Large intestine (tissue), 3 donors: ENCODE results near the gene TGFA. TPM values are rescaled to one million over a fixed set of nuclear protein-coding genes. Genes with fewer than 3 reads are reported as not detected.
"Not testable (repeated sequence)": the region's sequence is repeated elsewhere in the genome, so short reads cannot be mapped to it uniquely, and the experiment has no call there.

Source experiments
- DNase-seq, 2 donors: peaks; one replicate each; pipeline versions ENCODE4 v3.0.0 to v3.0.0-alpha.2; 2013
- H3K27ac ChIP-seq: one replicate; pipeline ENCODE4 v1.5.1; 2013; ENCODE audit warnings: low read length
- H3K27me3 ChIP-seq: 2 replicates; pipeline ENCODE4 v1.6.1; 2013; ENCODE audit warnings: low read length; ENCODE audit not compliant: control insufficient read depth, insufficient read depth
- H3K36me3 ChIP-seq: 2 replicates; pipeline ENCODE4 v1.6.1; 2013; ENCODE audit warnings: low read length; ENCODE audit not compliant: control insufficient read depth, insufficient read depth
- H3K4me1 ChIP-seq: one replicate; pipeline ENCODE4 v1.6.1; 2013; ENCODE audit warnings: low read length; ENCODE audit not compliant: control insufficient read depth, insufficient read depth
- H3K4me3 ChIP-seq: one replicate; pipeline ENCODE4 v1.5.1; 2013; ENCODE audit warnings: low read length
- H3K9me3 ChIP-seq: one replicate; pipeline ENCODE4 v1.6.1; 2013; ENCODE audit warnings: mild to moderate bottlenecking, low read depth, low read length, moderate library complexity; ENCODE audit not compliant: control insufficient read depth
- WGBS: methylation state at CpG from one replicate; pipeline ENCODE4 v1.1.5; 2013; ENCODE audit warnings: low lambda C conversion rate; ENCODE audit not compliant: insufficient coverage; 5-methylcytosine and 5-hydroxymethylcytosine counted together
- polyA plus RNA-seq: library from polyadenylated mRNA; unstranded; fragments of 120-200 nt; gene quantifications from one replicate; pipeline ENCODE4 v1.2.1, GENCODE V29; 2013

TGFA gene
- polyA plus RNA-seq, 1 donor = 8.4 TPM

GRCh38 chr2:70468878-70469277 is 84.7 kb downstream of the TGFA start:
- no peak for DNase-seq
- WGBS = no CpG with 5 or more reads among the region's 1 CpG
- H3K4me3 ChIP-seq = no peak overlapping the region
- no peak overlapping the region for H3K27ac ChIP-seq
- H3K9me3 ChIP-seq = no peaks in the 10 kb centered on the region
- no peaks in the 10 kb centered on the region for H3K4me1 ChIP-seq
- no peaks in the 10 kb centered on the region for H3K36me3 ChIP-seq
- H3K27me3 ChIP-seq = no peaks in the 10 kb centered on the region

GRCh38 chr2:70467831-70468779 is 85.5 kb downstream of the TGFA start:
- DNase-seq = no peak
- H3K27ac ChIP-seq = no peak overlapping the region
- 57% methylated on average over 3 of the region's 10 CpGs for WGBS
- H3K4me3 ChIP-seq = no peak overlapping the region
- no peaks in the 10 kb centered on the region for H3K36me3 ChIP-seq
- no peaks in the 10 kb centered on the region for H3K9me3 ChIP-seq
- no peaks in the 10 kb centered on the region for H3K27me3 ChIP-seq
- no peaks in the 10 kb centered on the region for H3K4me1 ChIP-seq

- Histone ChIP-seq H3K36me3 (peaks cover 3% of the 10 kb centered on the region), H3K27me3 (no peaks in the 10 kb centered on the region), H3K4me3 (no peak overlapping the region), H3K27ac (no peak overlapping the region), H3K9me3 (no peaks in the 10 kb centered on the region), H3K4me1 (no peaks in the 10 kb centered on the region)
- DNase-seq = no peak
- 100% methylated on average over 1 of the region's 3 CpGs for WGBS
Observed at GRCh38 chr2:70467237-70467636, 86.4 kb downstream of the TGFA start.

- DNase-seq, H3K27me3 ChIP-seq, H3K4me3 ChIP-seq, H3K9me3 ChIP-seq, H3K27ac ChIP-seq, H3K36me3 ChIP-seq, H3K4me1 ChIP-seq: not testable (repeated sequence)
- 100% methylated on average over 1 of the region's 4 CpGs for WGBS
Observed at GRCh38 chr2:70466647-70467046, 87.0 kb downstream of the TGFA start.

GRCh38 chr2:70463997-70464396 is 89.6 kb downstream of the TGFA start:
- no CpG with 5 or more reads among the region's 4 CpGs for WGBS
- H3K27ac ChIP-seq = no peak overlapping the region
- no peaks in the 10 kb centered on the region for H3K9me3 ChIP-seq
- H3K36me3 ChIP-seq = peaks cover 5% of the 10 kb centered on the region
- no peak overlapping the region for H3K4me3 ChIP-seq
- DNase-seq = no peak
- no peaks in the 10 kb centered on the region for H3K27me3 ChIP-seq
- H3K4me1 ChIP-seq = no peaks in the 10 kb centered on the region

- Histone ChIP-seq H3K4me3 (no peak overlapping the region), H3K4me1 (no peaks in the 10 kb centered on the region), H3K27me3 (no peaks in the 10 kb centered on the region), H3K36me3 (peaks cover 5% of the 10 kb centered on the region), H3K27ac (no peak overlapping the region), H3K9me3 (no peaks in the 10 kb centered on the region)
- DNase-seq = no peak
- no CpG with 5 or more reads among the region's 3 CpGs for WGBS
Observed at GRCh38 chr2:70463581-70463980, 90.0 kb downstream of the TGFA start.

GRCh38 chr2:70461981-70462876 is 91.4 kb downstream of the TGFA start:
- no peaks in the 10 kb centered on the region for H3K4me1 ChIP-seq
- H3K27me3 ChIP-seq = no peaks in the 10 kb centered on the region
- no peaks in the 10 kb centered on the region for H3K9me3 ChIP-seq
- H3K36me3 ChIP-seq = peaks cover 5% of the 10 kb centered on the region
- DNase-seq = no peak
- no peak overlapping the region for H3K4me3 ChIP-seq
- no peak overlapping the region for H3K27ac ChIP-seq
- no CpG with 5 or more reads among the region's 14 CpGs for WGBS

- Histone ChIP-seq H3K4me1 (no peaks in the 10 kb centered on the region), H3K9me3 (no peaks in the 10 kb centered on the region), H3K27me3 (no peaks in the 10 kb centered on the region), H3K36me3 (peaks cover 5% of the 10 kb centered on the region), H3K4me3 (no peak overlapping the region), H3K27ac (no peak overlapping the region)
- WGBS = no CpG with 5 or more reads among the region's 4 CpGs
- no peak for DNase-seq
Observed at GRCh38 chr2:70461414-70461813, 92.2 kb downstream of the TGFA start.

GRCh38 chr2:70460333-70460732 is 93.3 kb downstream of the TGFA start:
- peaks cover 8% of the 10 kb centered on the region for H3K36me3 ChIP-seq
- H3K27me3 ChIP-seq = no peaks in the 10 kb centered on the region
- 100% methylated on average over 1 of the region's 3 CpGs for WGBS
- no peak for DNase-seq
- no peak overlapping the region for H3K4me3 ChIP-seq
- H3K27ac ChIP-seq = no peak overlapping the region
- no peaks in the 10 kb centered on the region for H3K4me1 ChIP-seq
- H3K9me3 ChIP-seq = no peaks in the 10 kb centered on the region

GRCh38 chr2:70458661-70459060 is 95.0 kb downstream of the TGFA start:
- no peaks in the 10 kb centered on the region for H3K27me3 ChIP-seq
- H3K4me3 ChIP-seq = no peak overlapping the region
- DNase-seq = no peak
- H3K36me3 ChIP-seq = peaks cover 8% of the 10 kb centered on the region
- no CpG with 5 or more reads among the region's 5 CpGs for WGBS
- no peak overlapping the region for H3K27ac ChIP-seq
- no peaks in the 10 kb centered on the region for H3K4me1 ChIP-seq
- no peaks in the 10 kb centered on the region for H3K9me3 ChIP-seq
